GM19324 (cell line): Measurements from ENCODE around the gene FRMD1.

Experiments
- ATAC-seq: cut with Tn5 transposase; IDR thresholded peaks from one replicate; pipeline ENCODE4 v1.9.1; 2021; ENCODE audit warnings: mild to moderate bottlenecking, moderate library complexity; ENCODE audit not compliant: unreplicated experiment, low FRiP score

Gene FRMD1

GRCh38 chr6:168113226-168113625 lies 34.2 kb upstream of the FRMD1 start:
- ATAC-seq: no peak

GRCh38 chr6:168111911-168112310 lies 32.9 kb upstream of the FRMD1 start:
- ATAC-seq: no peak

GRCh38 chr6:168110437-168110836 lies 31.4 kb upstream of the FRMD1 start:
- ATAC-seq: no peak

- no peak for ATAC-seq
These were observed 30.2 kb upstream of the FRMD1 start for GRCh38 chr6:168109171-168109570.

GRCh38 chr6:168107191-168107983 lies 28.4 kb upstream of the FRMD1 start:
- ATAC-seq: no peak

GRCh38 chr6:168106633-168107005 lies 27.6 kb upstream of the FRMD1 start:
- no peak for ATAC-seq

GRCh38 chr6:168105813-168106632 lies 27.0 kb upstream of the FRMD1 start:
- no peak for ATAC-seq

- ATAC-seq: no peak
These were observed 25.6 kb upstream of the FRMD1 start for GRCh38 chr6:168104636-168105035.

- ATAC-seq: no peak
These were observed 24.2 kb upstream of the FRMD1 start for GRCh38 chr6:168103050-168103830.

- no peak for ATAC-seq
These were observed 23.4 kb upstream of the FRMD1 start for GRCh38 chr6:168102315-168102985.

- ATAC-seq: no peak
These were observed 22.7 kb upstream of the FRMD1 start for GRCh38 chr6:168101590-168102314.

GRCh38 chr6:168100803-168101589 lies 22.0 kb upstream of the FRMD1 start:
- no peak for ATAC-seq

- no peak for ATAC-seq
These were observed 21.2 kb upstream of the FRMD1 start for GRCh38 chr6:168100011-168100802.

GRCh38 chr6:168099201-168100010 lies 20.4 kb upstream of the FRMD1 start:
- no peak for ATAC-seq

- ATAC-seq: no peak
These were observed 19.4 kb upstream of the FRMD1 start for GRCh38 chr6:168098431-168098861.

- ATAC-seq: no peak
These were observed 18.8 kb upstream of the FRMD1 start for GRCh38 chr6:168097621-168098430.

GRCh38 chr6:168097221-168097620 lies 18.2 kb upstream of the FRMD1 start:
- no peak for ATAC-seq
